Measurements from ENCODE around the gene RAB44. TPM values are rescaled to one million over a fixed set of nuclear protein-coding genes. Genes with fewer than 3 reads are reported as not detected.

Gene RAB44
- polyA plus RNA-seq, 2 of the 4 experiments (the other 2 are of a cell fraction), result 0.04 to 0.09 TPM

- Histone ChIP-seq H3K4me2 (no peak overlapping the region), H3K4me3 (no peak overlapping the region), H3K4me1 (0 out of 3 replicates have a peak, but pooled peaks cover 6% of the 10 kb centered on the region), H3K27ac (no peak overlapping the region), H3K9me3 (no peaks in the 10 kb centered on the region)
- WGBS (ENCODE audit: missing lambda C conversion rate), result 69% methylated on average over 8 of the region's 15 CpGs
- no peak for ATAC-seq
- no peak for DNase-seq (ENCODE audit: low read depth in 1 of 2, low spot score in 1 of 2)
- TF ChIP-seq JUNB (IDR thresholded peaks at IDR 0.05), result no peak
- no peak for TF ChIP-seq FOSB (CRISPR knock-in tag; IDR thresholded peaks at IDR 0.05)
- no peak for TF ChIP-seq RNF2 (IDR thresholded peaks at IDR 0.05; ENCODE audit: borderline replicate concordance, low read depth)
- no peak for TF ChIP-seq POLR2A (IDR thresholded peaks at IDR 0.05; ENCODE audit: low read length)
- TF ChIP-seq CBX2 (IDR thresholded peaks at IDR 0.05; ENCODE audit: borderline replicate concordance, low read depth), result no peak
- no peak for TF ChIP-seq HOXB13 (CRISPR knock-in tag; IDR thresholded peaks at IDR 0.05; ENCODE audit: low read depth)
- TF ChIP-seq EHMT2 (IDR thresholded peaks at IDR 0.05; ENCODE audit: low read depth), result no peak
- no peak for TF ChIP-seq ESRRA (IDR thresholded peaks at IDR 0.05; ENCODE audit: borderline replicate concordance, low read length)
- TF ChIP-seq GATA3 (IDR thresholded peaks at IDR 0.05; ENCODE audit: borderline replicate concordance), result no peak
- no peak for TF ChIP-seq CBX8 (IDR thresholded peaks at IDR 0.05)
- TF ChIP-seq SREBF2 (IDR thresholded peaks at IDR 0.05), result no peak
- no peak for TF ChIP-seq RFX5 (IDR thresholded peaks at IDR 0.05)
- TF ChIP-seq MAFK (IDR thresholded peaks at IDR 0.05; ENCODE audit: partially characterized antibody), result no peak
- no peak for TF ChIP-seq ZC3H11A (IDR thresholded peaks at IDR 0.05)
- TF ChIP-seq HOXB5 (CRISPR knock-in tag; IDR thresholded peaks at IDR 0.05), result no peak
- TF ChIP-seq SMC3 (IDR thresholded peaks at IDR 0.05), result no peak
- ChIA-PET POLR2A (no interaction called here), CTCF (interaction anchor here (1.1 to 1.5 kb wide), 2 partner anchors 9 to 28 kb away, joined by 3 to 5 read pairs; no protein-coding TSS in a partner anchor)
- FAIRE-seq, result no peak
Observed at GRCh38 chr6:36730424-36731380, 33.1 kb downstream of the RAB44 start.

GRCh38 chr6:36731622-36732310, 34.1 kb downstream of the RAB44 start:
- H3K27ac ChIP-seq, result no peak overlapping the region
- no peak overlapping the region for H3K4me2 ChIP-seq
- ChIA-PET CTCF (interaction anchor here (1.1 kb wide), 1 partner anchor 10 kb away, joined by 3 read pairs; no protein-coding TSS in a partner anchor), POLR2A (no interaction called here)
- no peak overlapping the region for H3K4me3 ChIP-seq
- no peak for DNase-seq (ENCODE audit: low read depth in 1 of 2, low spot score in 1 of 2)
- H3K9me3 ChIP-seq, result no peaks in the 10 kb centered on the region
- 0 out of 3 replicates have a peak, but pooled peaks cover 7% of the 10 kb centered on the region for H3K4me1 ChIP-seq
- TF ChIP-seq CBX8 (IDR thresholded peaks at IDR 0.05) (no peak), HDAC2 (IDR thresholded peaks at IDR 0.05) (no peak), BCL3 (IDR thresholded peaks at IDR 0.05) (no peak), POLR2AphosphoS2 (conservative IDR thresholded peaks at IDR 0.05; ENCODE audit: low read length) (no peak), RARB (CRISPR knock-in tag; IDR thresholded peaks at IDR 0.05) (no peak), MAZ (IDR thresholded peaks at IDR 0.05; ENCODE audit: borderline replicate concordance, low read depth, low read length) (no peak), POLR2A (IDR thresholded peaks at IDR 0.05; ENCODE audit: low read length) (no peak), MYC (IDR thresholded peaks at IDR 0.05; ENCODE audit: borderline replicate concordance, low read length) (no peak)
- 74% methylated on average over 9 of the region's 12 CpGs for WGBS (ENCODE audit: missing lambda C conversion rate)
- ATAC-seq, result no peak
- FAIRE-seq, result no peak

GRCh38 chr6:36733300-36733699, 35.7 kb downstream of the RAB44 start:
- ATAC-seq (no peak), DNase-seq (ENCODE audit: low read depth in 1 of 2, low spot score in 1 of 2) (no peak), FAIRE-seq (no peak)
- 0 out of 3 replicates have a peak, but pooled peaks cover 7% of the 10 kb centered on the region for H3K4me1 ChIP-seq
- no peak overlapping the region for H3K27ac ChIP-seq
- ChIA-PET POLR2A (no interaction called here), CTCF (interaction anchor here (0.9 to 1.7 kb wide), 3 partner anchors 8 to 116 kb away, joined by 3 to 5 read pairs (median 3); no protein-coding TSS in a partner anchor)
- H3K4me3 ChIP-seq, result no peak overlapping the region
- TF ChIP-seq RFX5 (IDR thresholded peaks at IDR 0.05) (no peak), PBX3 (IDR thresholded peaks at IDR 0.05) (no peak), BHLHE40 (IDR thresholded peaks at IDR 0.05; ENCODE audit: low read depth, low read length) (no peak), ZC3H11A (IDR thresholded peaks at IDR 0.05) (no peak), SREBF2 (IDR thresholded peaks at IDR 0.05) (no peak)
- H3K4me2 ChIP-seq, result no peak overlapping the region
- H3K9me3 ChIP-seq, result no peaks in the 10 kb centered on the region
- 81% methylated on average over 5 of the region's 5 CpGs for WGBS (ENCODE audit: missing lambda C conversion rate)
